ENCODE measurements around the gene TENM4.
A peak's percentile ranks its signal among the peaks of the same experiment; 100 is the strongest.

TENM4 gene

DNA sequence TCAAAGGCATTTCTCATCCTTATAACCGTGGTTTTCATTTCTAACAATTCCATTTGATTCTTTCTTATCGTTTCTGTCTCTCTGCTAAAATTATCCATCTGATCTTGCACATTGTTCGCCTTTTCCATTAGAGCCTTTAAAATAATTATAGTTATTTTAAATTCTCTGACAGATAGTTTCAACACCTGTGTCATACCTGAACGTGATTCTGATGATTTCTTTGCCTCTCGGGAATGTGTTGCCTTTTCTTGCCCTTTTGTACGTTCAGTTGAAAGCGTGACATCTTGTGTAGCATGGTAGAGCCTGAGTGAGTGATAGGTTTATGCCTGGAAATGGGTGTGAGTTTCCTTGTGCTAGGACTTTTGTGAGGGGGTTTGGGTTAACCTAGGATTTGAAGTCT lies 744.7 kb downstream of the TENM4 start:
- Histone ChIP-seq H3K4me3 (ENCODE audit: low read depth, low read length) (no peak overlapping the region), H3K27me3 (ENCODE audit: control insufficient read depth, insufficient read depth, low read length) (no peaks in the 10 kb centered on the region), H3K9ac (ENCODE audit: low read depth, low read length) (no peak overlapping the region), H3K36me3 (ENCODE audit: control insufficient read depth, insufficient read depth, low read length) (no peaks in the 10 kb centered on the region), H3K4me1 (ENCODE audit: control insufficient read depth, insufficient read depth, low read length) (no peaks in the 10 kb centered on the region), H3K9me3 (ENCODE audit: control insufficient read depth, insufficient read depth, low read length) (no peaks in the 10 kb centered on the region)

GRCh38 chr11:78694152-78694551 lies 746.7 kb downstream of the TENM4 start:
- Histone ChIP-seq H3K4me3 (ENCODE audit: low read depth, low read length) (no peak overlapping the region), H3K9me3 (ENCODE audit: control insufficient read depth, insufficient read depth, low read length) (no peaks in the 10 kb centered on the region), H3K9ac (ENCODE audit: low read depth, low read length) (no peak overlapping the region), H3K27me3 (ENCODE audit: control insufficient read depth, insufficient read depth, low read length) (no peaks in the 10 kb centered on the region), H3K4me1 (ENCODE audit: control insufficient read depth, insufficient read depth, low read length) (no peaks in the 10 kb centered on the region), H3K36me3 (ENCODE audit: control insufficient read depth, insufficient read depth, low read length) (no peaks in the 10 kb centered on the region)

DNA sequence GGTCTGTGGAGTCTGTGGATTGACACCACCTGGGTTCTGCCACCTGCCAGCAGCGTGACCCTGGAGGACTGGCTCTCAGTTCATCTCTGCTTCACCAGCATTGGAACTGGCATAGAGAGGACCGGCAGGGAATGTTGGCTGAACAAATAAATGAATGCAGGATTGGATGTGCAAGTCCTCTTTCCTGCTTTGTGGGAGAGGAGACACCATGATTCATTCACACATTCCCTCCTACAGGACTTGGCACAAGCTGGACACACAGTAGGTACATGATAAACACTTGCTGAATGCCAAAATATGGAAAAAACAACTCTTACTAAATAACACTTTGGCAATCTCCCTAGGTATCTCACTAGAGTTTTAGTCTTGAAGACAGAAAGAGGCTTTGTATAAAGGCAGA lies 749.6 kb downstream of the TENM4 start:
- H3K9me3 ChIP-seq (ENCODE audit: control insufficient read depth, insufficient read depth, low read length): no peaks in the 10 kb centered on the region
- no peak overlapping the region for H3K4me3 ChIP-seq (ENCODE audit: low read depth, low read length)
- no peaks in the 10 kb centered on the region for H3K27me3 ChIP-seq (ENCODE audit: control insufficient read depth, insufficient read depth, low read length)
- no peaks in the 10 kb centered on the region for H3K4me1 ChIP-seq (ENCODE audit: control insufficient read depth, insufficient read depth, low read length)
- no peaks in the 10 kb centered on the region for H3K36me3 ChIP-seq (ENCODE audit: control insufficient read depth, insufficient read depth, low read length)
- no peak overlapping the region for H3K9ac ChIP-seq (ENCODE audit: low read depth, low read length)

DNA sequence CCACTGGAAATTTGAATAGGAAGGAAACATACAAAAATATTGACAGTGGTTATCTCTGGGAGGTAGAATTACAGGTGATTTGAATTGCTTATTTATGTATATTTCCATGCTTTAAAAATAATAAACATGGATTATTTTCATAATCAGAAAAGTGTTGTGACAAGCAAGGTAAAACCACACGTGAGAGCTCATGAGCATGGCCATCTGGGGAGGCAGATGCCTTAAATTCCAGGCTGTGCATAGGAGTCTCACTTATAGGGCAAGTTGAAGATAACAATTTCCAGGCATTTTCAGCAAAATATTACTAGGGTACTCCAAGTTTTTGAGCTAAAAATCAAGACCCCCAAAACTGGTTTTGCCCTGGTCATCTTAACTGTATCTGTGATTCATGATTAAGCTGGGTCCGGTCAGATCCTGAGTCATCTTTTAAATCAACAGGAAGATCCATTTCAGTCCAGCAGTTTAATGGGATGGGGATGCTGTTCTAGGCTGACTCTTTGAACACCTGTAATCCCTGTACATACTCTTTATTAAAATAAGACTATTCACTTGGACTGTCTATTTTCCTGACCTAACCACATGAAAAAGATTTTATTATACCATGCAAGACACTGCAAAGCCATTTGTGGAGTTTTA lies 750.4 kb downstream of the TENM4 start:
- Histone ChIP-seq H3K9me3 (ENCODE audit: control insufficient read depth, insufficient read depth, low read length) (no peaks in the 10 kb centered on the region), H3K9ac (ENCODE audit: low read depth, low read length) (no peak overlapping the region)

DNA sequence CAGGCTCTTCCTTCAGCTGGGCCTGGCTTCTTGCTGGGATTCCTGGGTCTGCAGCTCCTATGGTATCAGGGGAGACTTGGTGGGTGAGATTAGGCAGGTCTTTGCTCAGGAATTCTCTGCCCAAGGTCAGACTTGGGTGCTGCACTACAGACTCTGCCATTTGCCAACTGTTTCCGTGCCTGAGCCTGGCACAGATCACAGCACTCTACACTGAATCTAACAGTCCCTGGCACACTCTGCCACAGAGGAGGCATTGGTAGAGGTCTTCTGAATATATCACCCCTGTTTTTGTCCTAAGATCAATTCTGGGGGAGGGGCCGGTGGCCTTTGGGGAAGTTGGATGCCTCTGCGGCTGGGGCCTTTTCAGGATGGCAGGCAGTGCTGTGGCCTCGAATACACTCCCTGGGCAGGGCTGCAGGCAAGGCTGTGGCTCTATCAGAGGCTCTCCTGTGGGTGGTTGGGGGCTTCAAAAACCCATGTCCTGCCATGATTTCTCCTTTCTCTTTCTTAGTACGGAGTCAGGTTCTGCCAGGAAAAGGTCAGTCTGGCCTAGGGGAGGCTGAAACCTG lies 751.2 kb downstream of the TENM4 start:
- Histone ChIP-seq H3K27me3 (ENCODE audit: control insufficient read depth, insufficient read depth, low read length) (no peaks in the 10 kb centered on the region), H3K36me3 (ENCODE audit: control insufficient read depth, insufficient read depth, low read length) (no peaks in the 10 kb centered on the region), H3K4me3 (ENCODE audit: low read depth, low read length) (no peak overlapping the region), H3K9ac (ENCODE audit: low read depth, low read length) (no peak overlapping the region), H3K4me1 (ENCODE audit: control insufficient read depth, insufficient read depth, low read length) (no peaks in the 10 kb centered on the region), H3K9me3 (ENCODE audit: control insufficient read depth, insufficient read depth, low read length) (no peaks in the 10 kb centered on the region)

More for the DNA sequence above, 750.4 kb downstream of the TENM4 start:
- Histone ChIP-seq H3K4me1 (ENCODE audit: control insufficient read depth, insufficient read depth, low read length) (no peaks in the 10 kb centered on the region), H3K36me3 (ENCODE audit: control insufficient read depth, insufficient read depth, low read length) (no peaks in the 10 kb centered on the region), H3K27me3 (ENCODE audit: control insufficient read depth, insufficient read depth, low read length) (no peaks in the 10 kb centered on the region), H3K4me3 (ENCODE audit: low read depth, low read length) (no peak overlapping the region)

GRCh38 chr11:78689101-78689500 lies 751.7 kb downstream of the TENM4 start:
- H3K9ac ChIP-seq (ENCODE audit: low read depth, low read length): no peak overlapping the region

DNA sequence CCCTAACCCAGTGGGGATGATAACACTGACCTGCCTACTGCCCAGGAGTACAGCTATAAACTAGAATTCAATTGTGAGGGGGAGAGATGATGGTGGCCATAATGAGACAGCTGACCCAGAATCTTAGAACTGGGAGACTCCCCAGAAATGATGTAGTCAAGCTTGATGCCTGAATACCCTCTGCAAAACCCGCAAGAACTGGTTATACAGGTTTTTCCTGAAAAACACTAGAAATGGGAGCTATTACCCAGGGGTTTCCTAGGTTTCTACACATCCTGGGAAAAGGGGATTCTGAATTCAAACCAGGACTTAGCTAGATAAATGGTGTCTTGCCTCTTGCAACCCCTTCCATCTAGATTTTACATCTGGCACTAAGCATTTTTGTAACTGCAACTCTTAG lies 752.4 kb downstream of the TENM4 start:
- H3K4me1 ChIP-seq (ENCODE audit: control insufficient read depth, insufficient read depth, low read length): no peaks in the 10 kb centered on the region
- no peaks in the 10 kb centered on the region for H3K9me3 ChIP-seq (ENCODE audit: control insufficient read depth, insufficient read depth, low read length)
- no peaks in the 10 kb centered on the region for H3K36me3 ChIP-seq (ENCODE audit: control insufficient read depth, insufficient read depth, low read length)
- no peaks in the 10 kb centered on the region for H3K27me3 ChIP-seq (ENCODE audit: control insufficient read depth, insufficient read depth, low read length)
- no peak overlapping the region for H3K4me3 ChIP-seq (ENCODE audit: low read depth, low read length)
- no peak overlapping the region for H3K9ac ChIP-seq (ENCODE audit: low read depth, low read length)

More at GRCh38 chr11:78689101-78689500, 751.7 kb downstream of the TENM4 start:
- no peaks in the 10 kb centered on the region for H3K4me1 ChIP-seq (ENCODE audit: control insufficient read depth, insufficient read depth, low read length)
- H3K36me3 ChIP-seq (ENCODE audit: control insufficient read depth, insufficient read depth, low read length): no peaks in the 10 kb centered on the region
- no peaks in the 10 kb centered on the region for H3K27me3 ChIP-seq (ENCODE audit: control insufficient read depth, insufficient read depth, low read length)
- H3K4me3 ChIP-seq (ENCODE audit: low read depth, low read length): no peak overlapping the region
- H3K9me3 ChIP-seq (ENCODE audit: control insufficient read depth, insufficient read depth, low read length): no peaks in the 10 kb centered on the region

GRCh38 chr11:78685156-78685555 lies 755.7 kb downstream of the TENM4 start:
- no peak overlapping the region for H3K9ac ChIP-seq (ENCODE audit: low read depth, low read length)
- H3K4me1 ChIP-seq (ENCODE audit: control insufficient read depth, insufficient read depth, low read length): no peaks in the 10 kb centered on the region
- no peaks in the 10 kb centered on the region for H3K9me3 ChIP-seq (ENCODE audit: control insufficient read depth, insufficient read depth, low read length)
- no peaks in the 10 kb centered on the region for H3K27me3 ChIP-seq (ENCODE audit: control insufficient read depth, insufficient read depth, low read length)
- H3K4me3 ChIP-seq (ENCODE audit: low read depth, low read length): no peak overlapping the region
- H3K36me3 ChIP-seq (ENCODE audit: control insufficient read depth, insufficient read depth, low read length): no peaks in the 10 kb centered on the region

- Histone ChIP-seq H3K27me3 (ENCODE audit: control insufficient read depth, insufficient read depth, low read length) (no peaks in the 10 kb centered on the region), H3K9me3 (ENCODE audit: control insufficient read depth, insufficient read depth, low read length) (no peaks in the 10 kb centered on the region), H3K4me3 (ENCODE audit: low read depth, low read length) (peak overlapping the region; percentile 26), H3K9ac (ENCODE audit: low read depth, low read length) (no peak overlapping the region), H3K36me3 (ENCODE audit: control insufficient read depth, insufficient read depth, low read length) (no peaks in the 10 kb centered on the region), H3K4me1 (ENCODE audit: control insufficient read depth, insufficient read depth, low read length) (no peaks in the 10 kb centered on the region)
Observed at GRCh38 chr11:78684377-78684776, 756.5 kb downstream of the TENM4 start.

- Histone ChIP-seq H3K27me3 (ENCODE audit: control insufficient read depth, insufficient read depth, low read length) (no peaks in the 10 kb centered on the region), H3K9me3 (ENCODE audit: control insufficient read depth, insufficient read depth, low read length) (no peaks in the 10 kb centered on the region), H3K36me3 (ENCODE audit: control insufficient read depth, insufficient read depth, low read length) (no peaks in the 10 kb centered on the region), H3K4me3 (ENCODE audit: low read depth, low read length) (peak overlapping the region; percentile 26), H3K4me1 (ENCODE audit: control insufficient read depth, insufficient read depth, low read length) (no peaks in the 10 kb centered on the region), H3K9ac (ENCODE audit: low read depth, low read length) (no peak overlapping the region)
Observed at GRCh38 chr11:78683774-78684173, 757.1 kb downstream of the TENM4 start.

DNA sequence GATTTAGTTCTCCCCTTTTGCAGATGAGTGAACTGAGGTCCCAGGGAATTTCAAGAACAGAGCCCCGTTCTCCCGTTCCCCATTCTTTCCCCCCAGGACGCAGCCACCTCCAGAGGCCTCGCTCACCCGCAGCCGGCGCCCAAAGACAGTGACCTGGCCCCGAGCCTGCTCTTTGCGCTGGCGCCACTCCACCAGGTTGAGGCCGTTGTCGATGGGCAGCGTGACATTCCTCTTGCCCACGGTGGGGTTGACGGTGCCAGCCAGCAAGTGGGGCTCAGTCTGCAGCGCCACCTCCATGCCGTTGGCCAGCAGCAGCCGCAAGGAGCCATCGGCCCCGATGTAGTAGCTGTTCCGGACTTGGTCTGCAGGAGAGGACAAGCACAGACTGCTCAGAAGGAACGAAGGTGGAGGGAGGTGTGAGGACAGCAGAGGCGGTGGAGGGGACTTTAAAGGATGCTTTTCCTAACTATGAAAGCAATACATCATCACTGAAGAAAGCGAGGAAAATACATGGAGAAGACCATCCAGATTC lies 764.7 kb downstream of the TENM4 start:
- Histone ChIP-seq H3K4me1 (ENCODE audit: control insufficient read depth, insufficient read depth, low read length) (no peaks in the 10 kb centered on the region), H3K36me3 (ENCODE audit: control insufficient read depth, insufficient read depth, low read length) (no peaks in the 10 kb centered on the region), H3K9me3 (ENCODE audit: control insufficient read depth, insufficient read depth, low read length) (no peaks in the 10 kb centered on the region), H3K9ac (ENCODE audit: low read depth, low read length) (no peak overlapping the region), H3K4me3 (ENCODE audit: low read depth, low read length) (no peak overlapping the region), H3K27me3 (ENCODE audit: control insufficient read depth, insufficient read depth, low read length) (no peaks in the 10 kb centered on the region)

DNA sequence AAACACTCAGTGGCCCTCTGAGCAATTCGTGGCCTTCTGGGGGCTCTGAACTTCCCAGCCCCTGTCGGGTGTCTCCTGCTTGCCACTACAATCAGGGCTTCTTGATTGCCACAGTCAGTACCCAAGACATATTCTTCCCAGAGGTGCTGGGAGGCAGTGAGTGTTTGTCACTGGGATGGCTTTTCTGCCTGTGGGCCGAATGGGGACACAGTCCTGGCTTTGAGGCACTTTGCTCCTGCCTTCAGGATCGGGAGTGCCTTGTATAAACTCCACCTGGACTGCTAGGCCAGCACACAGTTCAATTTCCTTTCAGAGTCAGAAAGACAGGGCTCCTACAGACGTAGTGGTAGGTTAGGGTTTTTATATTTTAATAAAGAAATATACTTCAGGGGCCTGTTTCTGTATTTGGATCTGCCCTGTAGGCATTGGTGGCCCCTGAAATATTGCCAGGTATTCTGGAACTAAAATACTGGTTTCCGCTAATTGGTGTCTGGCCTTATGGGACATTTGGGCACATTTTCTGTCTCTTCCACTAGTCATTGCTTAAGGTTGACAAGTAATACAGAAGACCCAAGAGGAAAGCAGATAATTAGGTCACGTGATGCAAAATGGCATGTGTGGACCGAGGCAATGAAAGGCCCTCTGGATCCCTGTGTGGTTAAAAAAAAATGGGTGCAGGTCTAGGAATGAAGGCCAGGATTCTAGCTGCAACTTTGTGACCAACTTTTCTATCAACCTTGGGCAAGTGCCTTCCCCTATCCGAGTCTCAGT lies 767.8 kb downstream of the TENM4 start:
- no peaks in the 10 kb centered on the region for H3K4me1 ChIP-seq (ENCODE audit: control insufficient read depth, insufficient read depth, low read length)
- H3K9me3 ChIP-seq (ENCODE audit: control insufficient read depth, insufficient read depth, low read length): no peaks in the 10 kb centered on the region
- no peak overlapping the region for H3K9ac ChIP-seq (ENCODE audit: low read depth, low read length)
- no peaks in the 10 kb centered on the region for H3K36me3 ChIP-seq (ENCODE audit: control insufficient read depth, insufficient read depth, low read length)
- no peak overlapping the region for H3K4me3 ChIP-seq (ENCODE audit: low read depth, low read length)
- H3K27me3 ChIP-seq (ENCODE audit: control insufficient read depth, insufficient read depth, low read length): no peaks in the 10 kb centered on the region

Measured in iPS-15b (cell line).